ENCODE results near the gene TMEM63A. TPM values are rescaled to one million over a fixed set of nuclear protein-coding genes. Genes with fewer than 3 reads are reported as not detected.

TMEM63A gene
- 8.4 and 16.2 TPM in 2 replicates for total RNA-seq

DNA sequence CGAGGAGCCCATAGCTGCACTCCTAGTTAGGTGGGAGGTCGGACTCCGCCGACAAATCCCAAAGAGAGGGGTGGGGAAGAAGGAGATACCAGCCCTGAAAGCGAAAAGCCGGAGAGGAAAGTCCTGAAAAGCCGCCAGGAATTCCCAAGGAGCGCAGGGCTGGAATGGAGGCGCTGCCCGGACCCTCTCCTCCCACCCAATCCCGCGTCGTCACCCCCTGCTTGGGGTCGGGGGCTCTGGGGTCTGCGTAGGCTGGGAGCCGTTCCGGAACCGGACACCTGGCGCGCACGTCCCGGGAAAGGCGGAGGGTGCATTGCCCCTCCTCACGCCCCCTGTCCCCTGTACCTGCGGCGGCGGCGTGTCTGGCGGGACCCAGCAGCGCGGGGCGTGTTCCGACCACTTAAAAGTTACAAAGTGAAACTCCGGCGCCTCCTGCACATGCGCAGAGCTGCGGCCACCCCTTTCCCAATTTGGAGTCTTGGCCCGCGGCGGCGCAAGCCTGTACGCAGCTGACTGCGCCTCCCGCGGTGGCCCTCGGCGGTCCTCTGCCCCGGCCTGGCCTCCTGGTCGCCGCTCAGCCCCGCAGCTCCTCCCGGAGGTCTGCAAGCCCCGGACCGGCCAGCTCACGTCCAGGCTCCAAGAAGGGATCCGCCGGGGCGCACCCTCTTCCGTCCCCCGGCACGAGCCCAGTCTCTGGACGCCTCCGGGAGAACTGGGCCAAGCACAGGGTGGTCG is at the start of gene TMEM63A:
TSS of gene TMEM63A (minus strand) at position 422 of the 735 bp plus-strand sequence. CDS start 4,800 bp downstream, outside the sequence.

DNA sequence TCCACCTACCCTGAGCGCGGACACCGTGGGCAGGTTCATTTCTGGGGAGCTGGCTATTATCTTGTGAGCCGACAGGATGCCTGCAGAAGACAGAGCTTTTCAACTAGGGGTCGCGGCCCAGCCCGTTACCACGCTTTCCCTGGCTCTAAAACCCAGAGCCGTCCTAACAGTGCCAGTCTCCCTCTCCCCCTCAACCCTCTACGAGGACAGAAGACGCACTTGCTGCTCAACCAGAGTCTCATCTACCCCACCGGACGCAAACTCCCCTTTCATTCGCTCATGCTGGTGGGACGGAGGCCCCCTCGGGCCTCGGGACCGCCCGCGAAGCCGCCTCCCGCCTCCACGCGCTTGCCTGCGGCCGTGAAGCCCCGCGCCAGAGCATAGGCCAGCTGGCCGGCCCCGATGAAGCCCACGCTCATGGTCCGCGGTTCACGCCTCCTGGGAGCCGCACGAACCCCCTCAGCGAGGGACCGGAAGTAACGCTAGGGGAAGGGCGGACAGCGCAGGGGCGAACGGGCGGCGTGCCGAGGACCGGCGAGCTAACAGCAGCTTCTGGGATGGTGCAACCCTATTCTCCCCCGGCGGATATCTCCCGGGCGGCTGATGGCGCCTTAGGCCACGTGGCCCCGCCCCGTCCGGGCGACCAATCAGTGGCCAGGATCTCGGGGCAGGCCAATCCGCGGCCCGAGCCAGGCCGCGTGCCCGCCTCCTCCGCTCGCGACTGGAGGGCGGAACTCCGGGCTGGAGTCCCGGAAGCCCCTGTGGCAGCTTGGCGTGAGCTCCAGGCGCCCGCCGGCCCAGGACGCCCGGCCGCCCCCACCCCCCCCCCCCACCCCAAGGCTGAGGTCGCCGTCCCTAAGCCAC is 41.7 kb upstream of the TMEM63A start, which contains the start of gene PYCR2:
TSS of gene PYCR2 (minus strand) at position 559 of the 864 bp plus-strand sequence. CDS start at position 419, 140 bp downstream.

DNA sequence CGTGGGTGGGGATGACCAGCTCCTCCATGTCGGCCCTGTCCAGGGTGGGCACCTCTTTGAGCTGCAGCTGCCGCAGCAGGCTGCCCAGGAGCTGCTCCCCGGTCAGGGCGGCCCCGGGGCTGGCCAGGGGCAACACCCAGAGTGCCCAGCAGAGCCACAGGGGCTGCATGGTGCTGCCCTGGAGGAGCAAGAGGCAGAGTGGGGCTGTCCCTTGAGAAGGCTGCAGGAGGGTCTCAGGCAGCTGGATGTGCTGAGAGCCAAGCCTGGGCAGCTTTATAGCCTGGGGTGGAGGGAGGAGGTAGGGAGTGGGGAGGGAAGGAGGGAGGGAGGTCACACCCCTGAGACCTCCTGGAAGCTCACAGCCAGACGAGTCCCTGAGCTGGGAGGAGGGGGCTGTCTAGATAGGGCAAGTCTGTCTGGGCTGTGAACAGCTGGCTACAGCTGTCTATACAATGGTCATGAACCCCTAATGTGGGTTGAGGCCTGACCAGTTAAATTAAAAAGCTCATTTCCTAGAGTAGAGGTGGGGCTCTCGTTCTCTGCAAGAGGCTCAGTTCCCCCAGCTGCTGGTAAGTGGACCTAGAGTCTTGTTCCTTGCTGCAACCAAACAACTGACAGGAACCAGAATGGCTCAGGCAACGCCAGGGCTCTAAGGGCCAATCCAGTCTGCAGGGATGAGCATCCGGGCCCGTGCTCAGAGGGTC is 6.9 kb upstream of the TMEM63A start, which contains the start of gene LEFTY1:
TSS of gene LEFTY1 (minus strand) at position 249 of the 704 bp plus-strand sequence. CDS start at position 169, 80 bp downstream.

DNA sequence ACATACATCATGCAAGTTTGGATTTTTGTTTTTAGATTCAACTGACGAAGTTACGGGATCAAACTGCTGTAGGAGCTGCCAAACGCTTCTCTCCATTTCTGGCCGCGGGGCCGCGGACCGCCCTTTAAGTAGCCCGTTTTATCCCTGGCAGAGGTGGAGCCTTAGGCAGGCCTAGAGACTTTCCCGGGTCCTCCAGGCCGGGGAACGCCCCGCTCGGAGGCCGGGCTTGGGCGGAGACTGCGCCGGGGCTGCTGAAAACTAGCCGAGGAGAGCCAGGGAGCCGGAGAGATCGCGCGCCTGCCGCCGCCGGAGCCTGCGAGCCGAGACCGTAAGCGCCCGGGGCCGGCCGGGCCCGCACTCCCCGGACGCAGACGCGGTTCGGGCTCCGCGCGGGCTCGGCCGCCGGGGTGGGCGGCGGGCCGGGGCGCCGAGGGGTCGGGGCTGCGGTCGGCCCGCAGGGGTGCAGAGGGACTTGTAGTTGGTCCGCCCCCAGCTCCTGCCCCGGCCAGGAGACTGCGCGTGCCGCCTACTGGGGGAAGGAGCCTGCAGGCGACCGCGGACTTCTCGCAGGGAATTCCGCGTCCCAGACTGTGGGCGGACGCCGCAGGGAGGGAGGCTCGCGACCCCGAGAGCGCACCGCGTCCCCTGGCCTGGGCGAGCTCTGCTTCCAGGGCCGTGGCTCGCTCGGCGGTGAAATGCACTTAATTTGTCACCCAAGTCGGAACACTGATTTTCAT is 72.2 kb downstream of the TMEM63A start, which contains the start of gene EPHX1:
TSS of gene EPHX1 (plus strand) at position 283 of the 737 bp plus-strand sequence. CDS start 18,606 bp downstream, outside the sequence.

Other genes with a start within 250 kb of the TMEM63A start
- 109 and 121 TPM in 2 replicates for gene ENAH, start 229.3 kb downstream of the TMEM63A start, total RNA-seq
- gene SRP9, start 104.6 kb downstream of the TMEM63A start, total RNA-seq: 145 and 173 TPM in 2 replicates
- gene EPHX1, start 72.3 kb downstream of the TMEM63A start, total RNA-seq: 20.2 and 31.7 TPM in 2 replicates
- gene LEFTY1, start 6.8 kb upstream of the TMEM63A start, total RNA-seq: 0.14 and 0.18 TPM in 2 replicates
- 27.4 and 30.4 TPM in 2 replicates for gene PYCR2, start 41.9 kb upstream of the TMEM63A start, total RNA-seq
- gene LEFTY2, start 58.8 kb upstream of the TMEM63A start, total RNA-seq: not detected in 2 replicates
- 23.0 and 24.2 TPM in 2 replicates for gene SDE2, start 117.0 kb upstream of the TMEM63A start, total RNA-seq
- 96.0 and 99.4 TPM in 2 replicates for gene H3-3A, start 180.3 kb upstream of the TMEM63A start, total RNA-seq